Breast epithelium (tissue), 4 donors: ENCODE results near the gene MGME1. TPM values are rescaled to one million over a fixed set of nuclear protein-coding genes. Genes with fewer than 3 reads are reported as not detected.

Experiments used
- DNase-seq, 2 donors: peaks; one replicate each; pipeline ENCODE4 v3.0.0-alpha.2; 2019; ENCODE audit warnings: low spot score in 2 of 2
- H3K27ac ChIP-seq, 2 donors: fragments of 200-600 bp; sonication (generic) in 1 of 2; one replicate each; pipeline ENCODE4 v1.5.1; 2016 to 2019; ENCODE audit warnings: mild to moderate bottlenecking in 1 of 2
- H3K27me3 ChIP-seq, 2 donors: fragments of 200-600 bp; sonication (generic) in 1 of 2; one replicate each; pipeline versions ENCODE4 v1.5.1 to v1.6.0; 2017 to 2019; ENCODE audit warnings: control low read depth in 1 of 2, mild to moderate bottlenecking in 1 of 2
- H3K36me3 ChIP-seq: fragments of 200-600 bp; one replicate; pipeline ENCODE4 v1.5.1; 2019
- H3K4me1 ChIP-seq, 2 donors: fragments of 200-600 bp; sonication (generic); one replicate each; pipeline ENCODE4 v1.5.1; 2016 to 2019; ENCODE audit warnings: control low read depth in 1 of 2
- H3K4me3 ChIP-seq, 3 donors: fragments of 200-600 bp; sonication (generic); 1 replicate in 2 of 3; 2 replicates in 1 of 3; pipeline ENCODE4 v1.5.1; 2016 to 2019; ENCODE audit warnings: mild to moderate bottlenecking in 3 of 3, moderate library complexity in 2 of 3
- H3K9me3 ChIP-seq, 2 donors: fragments of 200-600 bp; sonication (generic) in 1 of 2; one replicate each; pipeline ENCODE4 v1.5.1; 2016 to 2019; ENCODE audit warnings: control low read depth in 1 of 2
- CTCF ChIP-seq, 3 donors: fragments of 450-650 bp; IDR thresholded peaks; one replicate each; pipeline ENCODE4 v1.5.1; 2016 to 2017; ENCODE audit warnings: antibody characterized with exemption in 3 of 3, mild to moderate bottlenecking in 3 of 3, moderate library complexity in 3 of 3
- POLR2A ChIP-seq: fragments of 450-650 bp; IDR thresholded peaks from one replicate; pipeline ENCODE4 v1.6.1; 2016; ENCODE audit warnings: antibody characterized with exemption, mild to moderate bottlenecking, moderate library complexity
- POLR2AphosphoS5 ChIP-seq, 3 donors: sonication (generic); formaldehyde crosslinking; IDR thresholded peaks; one replicate each; pipeline ENCODE4 v1.6.1; 2017; ENCODE audit warnings: antibody characterized with exemption in 3 of 3
- intact Hi-C: fragments of 100-400 bp; cut with DNase I; formaldehyde crosslinking; loops from one replicate; pipeline ENCODE4 v1.15.1; 2023; ENCODE audit warnings: low total_unique reads
- total RNA-seq, 3 donors: library from RNA; depleted of rRNA; stranded (reverse); fragments of >200 nt; gene quantifications; one replicate each; pipeline ENCODE4 v1.1.0, GENCODE V29; 2016

Gene MGME1
- total RNA-seq, 3 donors from 2014 or later, result 7.8 to 26.2 (median 18.7) TPM

GRCh38 chr20:17995967-17996819 lies 27.4 kb downstream of the MGME1 start:
- Histone ChIP-seq H3K27ac (no peak overlapping the region), H3K4me3 (no peak overlapping the region), H3K9me3 (no peaks in the 10 kb centered on the region), H3K4me1 (no peaks in the 10 kb centered on the region), H3K36me3 (no peaks in the 10 kb centered on the region), H3K27me3 (no peaks in the 10 kb centered on the region)
- intact Hi-C loops, result no loop called here
- DNase-seq, result no peak
- TF ChIP-seq POLR2AphosphoS5 (IDR thresholded peaks at IDR 0.05) (no peak), CTCF (IDR thresholded peaks at IDR 0.05) (peak; percentile 69 to 97 (median 93))

- no peak for DNase-seq
- TF ChIP-seq POLR2A (no peak), POLR2AphosphoS5 (IDR thresholded peaks at IDR 0.05) (no peak), CTCF (IDR thresholded peaks at IDR 0.05) (no peak)
- no peaks in the 10 kb centered on the region for H3K9me3 ChIP-seq
- no peaks in the 10 kb centered on the region for H3K4me1 ChIP-seq
- no peaks in the 10 kb centered on the region for H3K36me3 ChIP-seq
- H3K4me3 ChIP-seq, result no peak overlapping the region
- no peak overlapping the region for H3K27ac ChIP-seq
- intact Hi-C loops, result no loop called here
- H3K27me3 ChIP-seq, result no peaks in the 10 kb centered on the region
Observed at GRCh38 chr20:17998446-17998845, 29.6 kb downstream of the MGME1 start.

GRCh38 chr20:17999566-17999965 lies 30.7 kb downstream of the MGME1 start:
- TF ChIP-seq POLR2AphosphoS5 (IDR thresholded peaks at IDR 0.05), result no peak
- TF ChIP-seq POLR2A, result no peak
- TF ChIP-seq CTCF (IDR thresholded peaks at IDR 0.05), result no peak

GRCh38 chr20:18001131-18001921 lies 32.5 kb downstream of the MGME1 start:
- H3K4me1 ChIP-seq, result no peaks in the 10 kb centered on the region
- peak; percentile 69 to 90 for DNase-seq
- intact Hi-C loops, result no loop called here
- no peaks in the 10 kb centered on the region for H3K27me3 ChIP-seq
- H3K36me3 ChIP-seq, result no peaks in the 10 kb centered on the region
- H3K9me3 ChIP-seq, result no peaks in the 10 kb centered on the region
- peak overlapping the region; percentile 69 to 79 for H3K27ac ChIP-seq
- TF ChIP-seq POLR2A, result no peak
- TF ChIP-seq CTCF (IDR thresholded peaks at IDR 0.05), result no peak
- peak; percentile 43 to 75 (median 60) for TF ChIP-seq POLR2AphosphoS5 (IDR thresholded peaks at IDR 0.05)
- H3K4me3 ChIP-seq, result no peak overlapping the region

More at GRCh38 chr20:17999566-17999965, 30.7 kb downstream of the MGME1 start:
- Histone ChIP-seq H3K36me3 (no peaks in the 10 kb centered on the region), H3K9me3 (no peaks in the 10 kb centered on the region), H3K4me3 (no peak overlapping the region), H3K27me3 (no peaks in the 10 kb centered on the region), H3K27ac (no peak overlapping the region), H3K4me1 (no peaks in the 10 kb centered on the region)
- intact Hi-C loops, result no loop called here
- DNase-seq, result no peak

- intact Hi-C loops, result loop anchor here (2.0 kb wide), 2 partner anchors 27 to 67 kb away; no protein-coding TSS in a partner anchor
- Histone ChIP-seq H3K4me1 (no peaks in the 10 kb centered on the region), H3K27ac (no peak overlapping the region), H3K27me3 (no peaks in the 10 kb centered on the region), H3K36me3 (no peaks in the 10 kb centered on the region), H3K9me3 (no peaks in the 10 kb centered on the region), H3K4me3 (no peak overlapping the region)
- TF ChIP-seq POLR2A (no peak), CTCF (IDR thresholded peaks at IDR 0.05) (no peak), POLR2AphosphoS5 (IDR thresholded peaks at IDR 0.05) (no peak)
- DNase-seq, result no peak
Observed at GRCh38 chr20:18003897-18004296, 35.1 kb downstream of the MGME1 start.
